Activated naive CD4-positive, alpha-beta T cell treated with anti-CD3 and anti-CD28 coated beads, Interleukin-2, amount 50 U/mL, for 16 hours (primary cell): ENCODE data around the gene SLC19A3.
A peak's percentile ranks its signal among the peaks of the same experiment; 100 is the strongest.
"Not testable (repeated sequence)": the region's sequence is repeated elsewhere in the genome, so short reads cannot be mapped to it uniquely, and the experiment has no call there.

Experiments used
- DNase-seq: peaks from one replicate; pipeline ENCODE4 v3.0.0-alpha.2; 2020

Gene SLC19A3

GRCh38 chr2:227717687-227718567 is at the start of gene SLC19A3:
Gene SLC19A3 (minus strand): TSS chr2:227718028. CDS start chr2:227702318, 15,710 bp downstream.
- DNase-seq, result peak; percentile 13

GRCh38 chr2:227766373-227766883 is 48.6 kb upstream of the SLC19A3 start:
- peak; percentile 61 for DNase-seq

- no peak for DNase-seq
Observed at GRCh38 chr2:227765788-227766372, 48.1 kb upstream of the SLC19A3 start.

DNA sequence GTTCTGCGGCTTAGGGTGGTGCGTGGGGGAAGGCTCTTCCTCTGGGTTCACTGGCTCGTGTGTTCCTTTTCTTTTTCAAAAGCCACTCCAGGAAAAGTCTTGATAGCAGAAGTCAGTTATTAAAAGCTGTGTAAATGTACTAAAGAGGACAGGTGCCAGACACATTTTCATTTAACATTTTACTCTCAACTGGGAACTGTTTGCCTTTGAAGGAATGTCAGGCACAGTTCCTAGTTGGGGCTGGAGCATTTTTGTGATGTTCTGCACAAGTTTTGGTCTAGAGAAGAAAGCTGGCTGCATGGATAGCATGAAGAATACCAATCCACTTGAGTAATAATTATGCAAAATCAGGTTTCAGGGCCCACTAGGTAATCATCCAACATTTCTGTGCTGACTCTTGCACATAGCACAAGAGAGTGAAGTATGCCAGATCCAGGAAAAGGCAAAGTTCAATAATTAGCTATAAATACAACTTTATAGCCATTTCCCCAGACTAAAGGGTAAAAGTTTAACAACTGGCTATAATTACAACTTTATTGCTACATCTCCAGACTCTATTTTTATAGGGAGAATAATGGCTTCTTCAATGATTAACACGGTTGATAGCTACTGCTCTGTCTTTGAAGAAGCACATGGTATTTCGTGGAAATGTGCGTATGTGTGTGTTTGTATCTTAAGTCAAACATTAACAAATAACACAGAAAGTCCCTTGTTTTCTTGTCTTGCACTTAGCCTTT is 44.1 kb upstream of the SLC19A3 start:
- no peak for DNase-seq

DNA sequence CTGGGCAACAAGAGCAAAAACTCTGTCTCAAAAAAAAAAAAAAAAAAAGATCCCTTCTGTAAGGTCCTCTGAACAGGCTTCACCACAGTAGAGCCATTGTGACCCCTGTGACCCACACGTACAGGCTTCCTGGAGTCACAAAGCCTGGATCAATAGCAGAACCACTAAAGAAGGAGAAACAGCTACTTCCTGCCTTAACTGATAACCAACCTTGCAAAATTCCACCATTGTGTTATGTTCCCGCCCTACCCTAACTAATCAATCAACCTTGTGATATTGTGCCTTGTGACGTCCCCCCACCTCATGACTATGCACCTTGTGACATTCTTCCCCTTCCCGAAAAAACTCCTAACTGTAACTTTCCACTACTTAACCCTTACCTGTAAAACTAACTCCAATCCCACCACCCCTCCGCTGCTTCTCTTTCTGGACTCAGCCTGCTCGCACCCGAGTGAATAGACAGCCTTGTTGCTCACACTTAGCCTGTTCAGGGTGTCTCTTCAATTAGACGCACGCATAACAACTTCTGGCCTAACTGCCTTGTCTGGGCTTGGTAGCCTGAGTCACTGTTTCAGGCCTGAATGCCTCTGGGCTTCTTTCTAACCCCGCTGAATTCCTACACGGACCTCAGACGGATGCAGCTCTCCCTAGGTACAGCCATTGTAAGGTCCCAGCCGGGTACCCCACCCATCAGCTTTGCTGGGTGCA is 41.7 kb upstream of the SLC19A3 start:
- no peak for DNase-seq

GRCh38 chr2:227756261-227756660 is 38.4 kb upstream of the SLC19A3 start:
- not testable (repeated sequence) for DNase-seq

- DNase-seq, result no peak
Observed at GRCh38 chr2:227748079-227748478, 30.3 kb upstream of the SLC19A3 start.

DNA sequence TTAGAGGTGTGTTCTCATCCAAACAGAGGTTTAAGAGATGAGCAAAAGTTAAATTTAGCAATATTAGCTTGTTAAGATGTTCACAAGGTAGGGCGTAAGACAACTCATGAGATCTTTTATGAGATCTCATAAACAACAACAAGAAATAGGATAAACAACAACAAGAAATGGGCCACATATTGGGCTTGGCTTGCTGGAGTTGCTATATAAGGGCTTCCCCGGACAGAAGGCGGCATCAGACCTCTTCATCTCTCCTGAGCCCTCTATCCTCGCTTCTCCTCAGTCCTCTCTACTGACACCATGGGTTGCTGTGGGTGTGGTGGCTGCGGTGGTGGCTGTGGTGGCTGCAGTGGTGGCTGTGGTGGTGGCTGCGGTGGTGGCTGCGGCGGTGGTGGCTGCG is 27.8 kb upstream of the SLC19A3 start, which contains the start of gene SCYGR8:
SCYGR8 (plus strand) TSS at position 301 of the 400 bp plus-strand sequence; CDS start at position 301, 0 bp downstream.
- DNase-seq, result no peak

GRCh38 chr2:227740705-227741104 is 22.9 kb upstream of the SLC19A3 start:
- DNase-seq, result not testable (repeated sequence)

- no peak for DNase-seq
Observed at GRCh38 chr2:227739351-227739750, 21.5 kb upstream of the SLC19A3 start.

DNA sequence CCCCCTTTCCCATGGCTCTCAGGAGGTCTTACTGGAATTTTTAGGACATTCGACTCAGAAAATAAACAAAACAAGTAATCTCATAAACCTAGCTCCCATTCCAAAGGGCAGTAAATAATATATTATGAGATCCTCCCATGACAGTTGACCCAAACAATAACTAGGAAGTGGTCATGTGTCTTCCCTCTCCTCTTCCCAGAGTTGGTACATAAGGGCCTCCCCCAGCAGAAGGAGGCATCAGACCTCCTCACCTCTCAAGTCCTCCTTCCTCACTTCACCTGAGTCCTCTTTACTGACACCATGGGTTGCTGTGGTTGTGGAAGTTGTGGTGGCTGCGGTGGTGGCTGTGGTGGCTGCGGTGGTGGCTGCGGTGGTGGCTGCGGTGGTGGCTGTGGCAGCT is 10.2 kb upstream of the SLC19A3 start, which contains the start of gene SCYGR7:
SCYGR7 (plus strand) TSS at position 301 of the 400 bp plus-strand sequence; CDS start at position 301, 0 bp downstream.
- no peak for DNase-seq

DNA sequence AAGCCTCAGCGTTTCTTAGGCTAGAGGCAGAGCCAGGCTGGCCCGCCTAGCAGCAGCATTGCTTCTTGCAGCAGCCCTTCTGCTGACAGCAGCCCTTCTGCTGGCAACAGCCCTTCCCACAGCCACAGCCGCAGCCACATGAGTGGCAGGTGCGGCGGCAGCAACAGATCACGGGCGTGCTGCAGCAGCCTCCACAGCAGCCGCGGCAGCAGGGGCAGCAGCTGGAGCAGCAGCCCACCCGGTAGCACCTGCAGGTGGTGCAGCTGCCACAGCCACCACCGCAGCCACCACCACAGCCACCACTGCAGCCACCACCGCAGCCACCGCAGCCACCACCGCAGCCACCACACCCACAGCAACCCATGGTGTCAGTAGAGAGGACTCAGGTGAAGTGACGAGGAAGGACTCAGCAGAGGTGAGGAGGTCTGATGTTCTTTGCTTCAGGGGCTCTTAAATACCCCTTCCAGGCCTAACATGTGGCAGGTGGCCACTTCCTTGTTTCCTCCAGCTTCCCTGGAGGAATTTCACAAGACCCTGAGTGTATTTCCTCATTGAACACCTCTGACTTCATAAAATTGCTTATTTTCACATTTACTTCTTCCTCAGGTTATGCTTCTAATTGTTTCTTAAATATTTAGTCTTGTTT is 6.7 kb upstream of the SLC19A3 start, which contains the start of gene SCYGR6:
SCYGR6 (minus strand) TSS at position 364 of the 646 bp plus-strand sequence; CDS start at position 364, 0 bp downstream.
- DNase-seq, result no peak

GRCh38 chr2:227722821-227723220 is 5.0 kb upstream of the SLC19A3 start:
- DNase-seq, result not testable (repeated sequence)

GRCh38 chr2:227720680-227721079 is 2.9 kb upstream of the SLC19A3 start:
- no peak for DNase-seq

DNA sequence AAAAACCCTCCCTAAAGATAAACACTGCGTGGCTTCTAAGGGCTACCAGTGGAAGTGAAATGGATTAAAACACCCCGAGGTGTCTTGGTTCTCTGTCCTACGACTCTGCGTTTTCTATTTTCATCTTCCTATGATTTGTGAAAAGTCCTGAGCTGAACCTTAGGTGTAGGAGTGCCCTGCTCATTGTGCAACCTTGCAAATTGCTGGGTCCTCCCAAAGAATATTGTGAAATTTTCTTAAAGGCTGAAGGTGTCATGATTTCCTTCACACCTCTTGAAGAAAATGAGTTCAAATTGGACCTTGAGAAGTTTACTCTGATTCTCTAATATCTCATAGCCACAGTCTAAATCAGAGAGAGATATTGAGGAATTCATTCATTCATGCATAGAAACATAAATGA is 1.8 kb upstream of the SLC19A3 start:
- DNase-seq, result no peak

GRCh38 chr2:227716501-227716900 is 1.3 kb downstream of the SLC19A3 start:
- no peak for DNase-seq

DNA sequence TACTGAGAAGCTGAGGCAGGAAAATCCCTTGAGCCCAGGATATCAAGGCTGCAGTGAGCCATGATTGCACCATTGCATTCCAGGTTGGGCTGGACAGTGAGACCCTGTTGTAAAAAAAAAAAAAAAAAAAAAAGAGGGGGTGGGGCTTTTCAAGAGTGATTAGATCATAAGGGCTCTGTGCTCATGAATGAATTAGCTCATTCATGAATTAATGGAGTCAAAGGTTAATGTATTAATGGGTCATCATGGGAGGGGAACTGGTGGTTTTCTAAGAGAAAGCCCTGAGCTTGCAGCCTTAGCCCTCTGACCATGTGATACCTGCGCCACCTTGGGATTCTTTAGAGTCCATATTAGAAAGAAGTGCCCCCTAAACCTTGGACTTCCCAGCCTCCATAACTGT is 4.5 kb downstream of the SLC19A3 start:
- no peak for DNase-seq

DNA sequence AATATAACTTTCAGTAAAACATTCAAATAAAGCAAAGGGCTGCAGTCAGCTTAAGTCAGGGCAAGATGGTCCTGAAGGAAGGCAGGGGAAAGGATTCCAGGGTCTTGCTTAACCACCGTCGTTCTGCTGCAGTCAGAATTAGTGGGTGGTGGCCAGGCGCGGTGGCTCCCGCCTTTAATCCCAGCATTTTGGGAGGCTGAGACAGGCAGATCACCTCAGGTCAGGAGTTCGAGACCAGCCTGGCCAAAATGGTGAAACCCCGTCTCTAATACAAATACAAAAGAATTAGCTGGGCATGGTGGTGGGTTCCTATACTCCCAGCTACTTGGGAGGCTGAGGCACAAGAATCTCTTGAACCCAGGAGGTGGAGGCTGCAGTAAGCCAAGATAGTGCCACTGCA is 6.8 kb downstream of the SLC19A3 start:
- no peak for DNase-seq

DNA sequence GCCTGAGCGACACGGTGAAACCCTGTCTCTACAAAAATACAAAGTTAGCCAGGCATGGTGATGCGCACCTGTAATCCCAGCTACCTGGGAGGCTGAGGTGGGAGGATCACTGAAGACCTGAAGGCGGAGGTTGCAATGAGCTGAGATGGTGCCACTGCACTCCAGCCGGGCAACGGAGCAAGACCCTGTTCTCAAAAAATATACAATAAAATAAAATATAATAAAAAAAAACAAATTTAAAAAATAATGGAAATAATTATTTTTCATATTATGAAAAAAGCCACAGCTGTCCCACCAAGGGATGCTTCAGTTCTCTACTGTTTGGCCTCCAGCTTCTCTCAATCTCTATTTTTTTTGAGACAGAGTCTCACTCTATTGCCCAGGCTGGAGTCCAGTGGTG is 10.4 kb downstream of the SLC19A3 start:
- DNase-seq, result no peak

DNA sequence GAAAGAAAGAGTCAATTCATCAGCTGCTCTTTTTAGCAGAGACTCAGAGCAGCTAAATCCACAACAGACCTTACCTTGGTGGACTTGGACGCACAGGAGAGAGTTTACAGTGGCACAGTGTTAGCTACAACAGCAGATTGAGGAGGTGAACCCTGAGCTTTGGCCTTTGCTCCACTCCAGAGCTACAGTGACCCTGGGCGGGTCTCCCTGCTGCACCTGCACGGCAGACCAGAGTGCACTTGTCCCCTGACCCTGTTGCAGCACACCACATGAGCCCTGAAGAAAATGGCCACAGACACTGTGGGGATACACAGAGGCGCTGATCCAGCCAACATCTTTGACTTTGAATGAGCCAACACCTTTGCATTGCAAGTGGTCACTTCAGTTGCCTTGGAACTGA is 11.0 kb downstream of the SLC19A3 start:
- no peak for DNase-seq

- no peak for DNase-seq
Observed at GRCh38 chr2:227703961-227704360, 13.9 kb downstream of the SLC19A3 start.

DNA sequence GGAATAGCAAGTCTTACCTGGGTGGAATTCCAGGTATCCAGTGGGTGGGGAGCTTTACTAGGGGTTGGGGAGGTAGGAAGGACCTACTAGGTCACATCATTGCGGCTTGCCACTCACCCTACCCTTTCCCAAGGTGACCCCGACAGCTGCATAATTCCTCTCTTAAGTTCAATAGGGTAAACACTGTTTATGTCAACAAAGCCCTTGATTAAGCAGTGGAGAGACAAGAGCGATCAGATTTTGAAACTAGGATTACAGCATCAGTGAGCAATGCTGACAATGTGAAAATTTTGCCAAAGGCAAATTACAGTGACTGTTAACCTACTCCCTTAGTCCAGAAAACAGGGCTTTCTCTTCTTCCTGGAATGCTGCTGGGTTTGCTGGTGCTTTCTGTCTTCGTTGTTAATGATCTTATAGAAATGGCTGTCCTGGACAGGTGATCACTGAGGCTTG is 14.5 kb downstream of the SLC19A3 start:
- DNase-seq, result no peak
